WTC11 (cell line): ENCODE data around the gene UCK2.

Source experiments
- ZNF263 ChIP-seq: sonication (generic); formaldehyde crosslinking; IDR thresholded peaks from 2 replicates; pipeline ENCODE4 v1.8.1; 2022; ENCODE audit warnings: low read depth, mild to moderate bottlenecking, moderate library complexity, missing genetic modification reagents
- TF ChIP-seq, protein P1 (sequence below): fragments of 200-600 bp; IDR thresholded peaks from 2 replicates; pipeline ENCODE4 v1.8.0; 2022; ENCODE audit warnings: antibody characterized with exemption
- TF ChIP-seq, protein P2 (sequence below): fragments of 250-450 bp; sonication (Bioruptor Pico); IDR thresholded peaks from 2 replicates; pipeline ENCODE4 v1.9.0; 2021; ENCODE audit warnings: mild to moderate bottlenecking, borderline replicate concordance
- TF ChIP-seq, protein P3 (sequence below): fragments of 250-450 bp; sonication (Bioruptor Pico); IDR thresholded peaks from 2 replicates; pipeline ENCODE4 v2.1.2; 2022; ENCODE audit warnings: mild to moderate bottlenecking, moderate library complexity
- TF ChIP-seq, protein P4 (sequence below): sonication (generic); formaldehyde crosslinking; IDR thresholded peaks from 2 replicates; pipeline ENCODE4 v1.8.1; 2022; ENCODE audit warnings: missing genetic modification reagents, borderline replicate concordance
- TF ChIP-seq, protein P5 (sequence below): sonication (generic); formaldehyde crosslinking; IDR thresholded peaks from 2 replicates; pipeline ENCODE4 v1.8.1; 2023; ENCODE audit warnings: mild to moderate bottlenecking, missing genetic modification reagents, moderate library complexity
- TF ChIP-seq, protein P6 (sequence below): sonication (generic); formaldehyde crosslinking; IDR thresholded peaks from 2 replicates; pipeline ENCODE4 v1.8.0; 2023; ENCODE audit warnings: missing genetic modification reagents, mild to moderate bottlenecking, borderline replicate concordance

DNA sequence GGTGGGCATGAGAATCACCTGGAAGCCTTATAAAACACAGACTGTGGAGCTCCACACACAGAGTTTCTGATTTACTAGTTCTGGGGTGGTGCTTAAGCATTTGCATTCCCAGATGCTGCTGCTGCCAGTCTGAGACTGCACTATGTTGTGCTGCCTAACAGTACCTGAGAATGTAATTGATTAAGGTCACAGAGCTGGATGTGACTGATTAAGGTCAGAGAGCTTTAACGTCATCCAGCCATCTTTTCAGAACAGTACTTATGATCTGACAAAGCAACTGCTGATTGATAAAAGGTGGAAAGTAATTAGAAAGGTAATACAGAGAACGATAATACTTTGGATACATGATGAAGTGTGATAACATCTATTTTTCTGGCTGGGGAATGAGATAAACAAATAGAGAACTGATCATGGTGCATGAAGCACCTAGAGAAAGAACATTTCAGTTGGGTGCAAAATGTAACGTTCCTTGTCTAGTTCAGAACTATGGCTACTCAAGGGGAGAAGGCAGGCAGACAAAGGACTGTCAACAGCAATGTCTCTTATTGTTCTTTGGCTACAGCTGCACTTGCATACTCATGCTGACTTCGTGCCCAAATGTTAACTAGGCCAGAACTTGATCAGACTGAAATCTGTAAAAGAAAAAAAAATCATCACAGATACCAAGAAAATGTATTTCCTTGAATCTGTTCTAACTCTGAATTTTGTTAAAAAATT is 3.7 kb upstream of the UCK2 start:
- TF ChIP-seq, protein P1, sequence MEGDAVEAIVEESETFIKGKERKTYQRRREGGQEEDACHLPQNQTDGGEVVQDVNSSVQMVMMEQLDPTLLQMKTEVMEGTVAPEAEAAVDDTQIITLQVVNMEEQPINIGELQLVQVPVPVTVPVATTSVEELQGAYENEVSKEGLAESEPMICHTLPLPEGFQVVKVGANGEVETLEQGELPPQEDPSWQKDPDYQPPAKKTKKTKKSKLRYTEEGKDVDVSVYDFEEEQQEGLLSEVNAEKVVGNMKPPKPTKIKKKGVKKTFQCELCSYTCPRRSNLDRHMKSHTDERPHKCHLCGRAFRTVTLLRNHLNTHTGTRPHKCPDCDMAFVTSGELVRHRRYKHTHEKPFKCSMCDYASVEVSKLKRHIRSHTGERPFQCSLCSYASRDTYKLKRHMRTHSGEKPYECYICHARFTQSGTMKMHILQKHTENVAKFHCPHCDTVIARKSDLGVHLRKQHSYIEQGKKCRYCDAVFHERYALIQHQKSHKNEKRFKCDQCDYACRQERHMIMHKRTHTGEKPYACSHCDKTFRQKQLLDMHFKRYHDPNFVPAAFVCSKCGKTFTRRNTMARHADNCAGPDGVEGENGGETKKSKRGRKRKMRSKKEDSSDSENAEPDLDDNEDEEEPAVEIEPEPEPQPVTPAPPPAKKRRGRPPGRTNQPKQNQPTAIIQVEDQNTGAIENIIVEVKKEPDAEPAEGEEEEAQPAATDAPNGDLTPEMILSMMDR, result no peak
- TF ChIP-seq, protein P2, sequence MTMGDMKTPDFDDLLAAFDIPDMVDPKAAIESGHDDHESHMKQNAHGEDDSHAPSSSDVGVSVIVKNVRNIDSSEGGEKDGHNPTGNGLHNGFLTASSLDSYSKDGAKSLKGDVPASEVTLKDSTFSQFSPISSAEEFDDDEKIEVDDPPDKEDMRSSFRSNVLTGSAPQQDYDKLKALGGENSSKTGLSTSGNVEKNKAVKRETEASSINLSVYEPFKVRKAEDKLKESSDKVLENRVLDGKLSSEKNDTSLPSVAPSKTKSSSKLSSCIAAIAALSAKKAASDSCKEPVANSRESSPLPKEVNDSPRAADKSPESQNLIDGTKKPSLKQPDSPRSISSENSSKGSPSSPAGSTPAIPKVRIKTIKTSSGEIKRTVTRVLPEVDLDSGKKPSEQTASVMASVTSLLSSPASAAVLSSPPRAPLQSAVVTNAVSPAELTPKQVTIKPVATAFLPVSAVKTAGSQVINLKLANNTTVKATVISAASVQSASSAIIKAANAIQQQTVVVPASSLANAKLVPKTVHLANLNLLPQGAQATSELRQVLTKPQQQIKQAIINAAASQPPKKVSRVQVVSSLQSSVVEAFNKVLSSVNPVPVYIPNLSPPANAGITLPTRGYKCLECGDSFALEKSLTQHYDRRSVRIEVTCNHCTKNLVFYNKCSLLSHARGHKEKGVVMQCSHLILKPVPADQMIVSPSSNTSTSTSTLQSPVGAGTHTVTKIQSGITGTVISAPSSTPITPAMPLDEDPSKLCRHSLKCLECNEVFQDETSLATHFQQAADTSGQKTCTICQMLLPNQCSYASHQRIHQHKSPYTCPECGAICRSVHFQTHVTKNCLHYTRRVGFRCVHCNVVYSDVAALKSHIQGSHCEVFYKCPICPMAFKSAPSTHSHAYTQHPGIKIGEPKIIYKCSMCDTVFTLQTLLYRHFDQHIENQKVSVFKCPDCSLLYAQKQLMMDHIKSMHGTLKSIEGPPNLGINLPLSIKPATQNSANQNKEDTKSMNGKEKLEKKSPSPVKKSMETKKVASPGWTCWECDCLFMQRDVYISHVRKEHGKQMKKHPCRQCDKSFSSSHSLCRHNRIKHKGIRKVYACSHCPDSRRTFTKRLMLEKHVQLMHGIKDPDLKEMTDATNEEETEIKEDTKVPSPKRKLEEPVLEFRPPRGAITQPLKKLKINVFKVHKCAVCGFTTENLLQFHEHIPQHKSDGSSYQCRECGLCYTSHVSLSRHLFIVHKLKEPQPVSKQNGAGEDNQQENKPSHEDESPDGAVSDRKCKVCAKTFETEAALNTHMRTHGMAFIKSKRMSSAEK (CRISPR knock-in tag), result no peak
- TF ChIP-seq, protein P3, sequence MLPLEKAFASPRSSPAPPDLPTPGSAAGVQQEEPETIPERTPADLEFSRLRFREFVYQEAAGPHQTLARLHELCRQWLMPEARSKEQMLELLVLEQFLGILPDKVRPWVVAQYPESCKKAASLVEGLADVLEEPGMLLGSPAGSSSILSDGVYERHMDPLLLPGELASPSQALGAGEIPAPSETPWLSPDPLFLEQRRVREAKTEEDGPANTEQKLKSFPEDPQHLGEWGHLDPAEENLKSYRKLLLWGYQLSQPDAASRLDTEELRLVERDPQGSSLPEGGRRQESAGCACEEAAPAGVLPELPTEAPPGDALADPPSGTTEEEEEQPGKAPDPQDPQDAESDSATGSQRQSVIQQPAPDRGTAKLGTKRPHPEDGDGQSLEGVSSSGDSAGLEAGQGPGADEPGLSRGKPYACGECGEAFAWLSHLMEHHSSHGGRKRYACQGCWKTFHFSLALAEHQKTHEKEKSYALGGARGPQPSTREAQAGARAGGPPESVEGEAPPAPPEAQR (CRISPR knock-in tag), result no peak
- TF ChIP-seq, protein P4, sequence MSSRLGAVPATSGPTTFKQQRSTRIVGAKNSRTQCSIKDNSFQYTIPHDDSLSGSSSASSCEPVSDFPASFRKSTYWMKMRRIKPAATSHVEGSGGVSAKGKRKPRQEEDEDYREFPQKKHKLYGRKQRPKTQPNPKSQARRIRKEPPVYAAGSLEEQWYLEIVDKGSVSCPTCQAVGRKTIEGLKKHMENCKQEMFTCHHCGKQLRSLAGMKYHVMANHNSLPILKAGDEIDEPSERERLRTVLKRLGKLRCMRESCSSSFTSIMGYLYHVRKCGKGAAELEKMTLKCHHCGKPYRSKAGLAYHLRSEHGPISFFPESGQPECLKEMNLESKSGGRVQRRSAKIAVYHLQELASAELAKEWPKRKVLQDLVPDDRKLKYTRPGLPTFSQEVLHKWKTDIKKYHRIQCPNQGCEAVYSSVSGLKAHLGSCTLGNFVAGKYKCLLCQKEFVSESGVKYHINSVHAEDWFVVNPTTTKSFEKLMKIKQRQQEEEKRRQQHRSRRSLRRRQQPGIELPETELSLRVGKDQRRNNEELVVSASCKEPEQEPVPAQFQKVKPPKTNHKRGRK (CRISPR knock-in tag), result no peak
- TF ChIP-seq, protein P5, sequence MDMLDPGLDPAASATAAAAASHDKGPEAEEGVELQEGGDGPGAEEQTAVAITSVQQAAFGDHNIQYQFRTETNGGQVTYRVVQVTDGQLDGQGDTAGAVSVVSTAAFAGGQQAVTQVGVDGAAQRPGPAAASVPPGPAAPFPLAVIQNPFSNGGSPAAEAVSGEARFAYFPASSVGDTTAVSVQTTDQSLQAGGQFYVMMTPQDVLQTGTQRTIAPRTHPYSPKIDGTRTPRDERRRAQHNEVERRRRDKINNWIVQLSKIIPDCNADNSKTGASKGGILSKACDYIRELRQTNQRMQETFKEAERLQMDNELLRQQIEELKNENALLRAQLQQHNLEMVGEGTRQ (CRISPR knock-in tag), result no peak
- no peak for TF ChIP-seq ZNF263
- TF ChIP-seq, protein P6, sequence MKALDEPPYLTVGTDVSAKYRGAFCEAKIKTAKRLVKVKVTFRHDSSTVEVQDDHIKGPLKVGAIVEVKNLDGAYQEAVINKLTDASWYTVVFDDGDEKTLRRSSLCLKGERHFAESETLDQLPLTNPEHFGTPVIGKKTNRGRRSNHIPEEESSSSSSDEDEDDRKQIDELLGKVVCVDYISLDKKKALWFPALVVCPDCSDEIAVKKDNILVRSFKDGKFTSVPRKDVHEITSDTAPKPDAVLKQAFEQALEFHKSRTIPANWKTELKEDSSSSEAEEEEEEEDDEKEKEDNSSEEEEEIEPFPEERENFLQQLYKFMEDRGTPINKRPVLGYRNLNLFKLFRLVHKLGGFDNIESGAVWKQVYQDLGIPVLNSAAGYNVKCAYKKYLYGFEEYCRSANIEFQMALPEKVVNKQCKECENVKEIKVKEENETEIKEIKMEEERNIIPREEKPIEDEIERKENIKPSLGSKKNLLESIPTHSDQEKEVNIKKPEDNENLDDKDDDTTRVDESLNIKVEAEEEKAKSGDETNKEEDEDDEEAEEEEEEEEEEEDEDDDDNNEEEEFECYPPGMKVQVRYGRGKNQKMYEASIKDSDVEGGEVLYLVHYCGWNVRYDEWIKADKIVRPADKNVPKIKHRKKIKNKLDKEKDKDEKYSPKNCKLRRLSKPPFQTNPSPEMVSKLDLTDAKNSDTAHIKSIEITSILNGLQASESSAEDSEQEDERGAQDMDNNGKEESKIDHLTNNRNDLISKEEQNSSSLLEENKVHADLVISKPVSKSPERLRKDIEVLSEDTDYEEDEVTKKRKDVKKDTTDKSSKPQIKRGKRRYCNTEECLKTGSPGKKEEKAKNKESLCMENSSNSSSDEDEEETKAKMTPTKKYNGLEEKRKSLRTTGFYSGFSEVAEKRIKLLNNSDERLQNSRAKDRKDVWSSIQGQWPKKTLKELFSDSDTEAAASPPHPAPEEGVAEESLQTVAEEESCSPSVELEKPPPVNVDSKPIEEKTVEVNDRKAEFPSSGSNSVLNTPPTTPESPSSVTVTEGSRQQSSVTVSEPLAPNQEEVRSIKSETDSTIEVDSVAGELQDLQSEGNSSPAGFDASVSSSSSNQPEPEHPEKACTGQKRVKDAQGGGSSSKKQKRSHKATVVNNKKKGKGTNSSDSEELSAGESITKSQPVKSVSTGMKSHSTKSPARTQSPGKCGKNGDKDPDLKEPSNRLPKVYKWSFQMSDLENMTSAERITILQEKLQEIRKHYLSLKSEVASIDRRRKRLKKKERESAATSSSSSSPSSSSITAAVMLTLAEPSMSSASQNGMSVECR (CRISPR knock-in tag), result no peak
